Measurements from ENCODE around the gene DSN1. TPM values are rescaled to one million over a fixed set of nuclear protein-coding genes. Genes with fewer than 3 reads are reported as not detected.

The DSN1 gene
- total RNA-seq, 2 donors from 2014 or later, result 1.8 to 5.6 TPM

- Histone ChIP-seq H3K4me3 (no peak overlapping the region), H3K27ac (peak overlapping the region in 3 of 4 donors; percentile 16 to 30 (median 28)), H3K27me3 (no peaks in the 10 kb centered on the region), H3K4me1 (peaks cover 11% of the 10 kb centered on the region), H3K36me3 (replicated peaks in 1 of 2; ENCODE audit: insufficient read depth in 1 of 2, low read depth in 2 of 2) (no peaks in the 10 kb centered on the region), H3K9me3 (no peaks in the 10 kb centered on the region)
- no peak for TF ChIP-seq POLR2A (IDR thresholded peaks at IDR 0.05)
- no peak for TF ChIP-seq CTCF (IDR thresholded peaks at IDR 0.05)
- no peak for ATAC-seq
- WGBS, 2 donors, result 49 to 56% methylated on average over 5 of the region's 5 CpGs
- intact Hi-C loops (cut with DNase I), result no loop called here
- DNase-seq, result no peak
Measured at GRCh38 chr20:36768768-36769430, 4.7 kb downstream of the DSN1 start.

GRCh38 chr20:36761125-36761524, 12.4 kb downstream of the DSN1 start:
- Histone ChIP-seq H3K27me3 (no peaks in the 10 kb centered on the region), H3K27ac (no peak overlapping the region), H3K9me3 (no peaks in the 10 kb centered on the region), H3K36me3 (replicated peaks in 1 of 2; ENCODE audit: insufficient read depth in 1 of 2, low read depth in 2 of 2) (no peaks in the 10 kb centered on the region), H3K4me1 (no peaks in the 10 kb centered on the region), H3K4me3 (no peak overlapping the region)
- DNase-seq, result no peak
- WGBS, 2 donors, result 95% methylated on average over 4 of the region's 4 CpGs
- TF ChIP-seq POLR2A (IDR thresholded peaks at IDR 0.05) (no peak), CTCF (IDR thresholded peaks at IDR 0.05) (no peak)
- intact Hi-C loops (cut with DNase I), result no loop called here
- ATAC-seq, result no peak

- H3K4me1 ChIP-seq, result no peaks in the 10 kb centered on the region
- TF ChIP-seq CTCF (IDR thresholded peaks at IDR 0.05) (no peak), POLR2A (IDR thresholded peaks at IDR 0.05) (no peak)
- intact Hi-C loops (cut with DNase I), result no loop called here
- ATAC-seq (no peak), DNase-seq (no peak)
- H3K27me3 ChIP-seq, result no peaks in the 10 kb centered on the region
- H3K9me3 ChIP-seq, result no peaks in the 10 kb centered on the region
- H3K27ac ChIP-seq, result no peak overlapping the region
- 90 to 96% methylated on average over 6 of the region's 6 CpGs for WGBS, 2 donors
- H3K4me3 ChIP-seq, result no peak overlapping the region
- no peaks in the 10 kb centered on the region for H3K36me3 ChIP-seq (replicated peaks in 1 of 2; ENCODE audit: insufficient read depth in 1 of 2, low read depth in 2 of 2)
Measured at GRCh38 chr20:36760647-36761046, 12.9 kb downstream of the DSN1 start.

GRCh38 chr20:36758276-36758675, 15.3 kb downstream of the DSN1 start:
- H3K4me3 ChIP-seq, result no peak overlapping the region
- ATAC-seq (no peak), DNase-seq (no peak)
- H3K27ac ChIP-seq, result peak overlapping the region in 1 of 4 donors; percentile 31
- H3K36me3 ChIP-seq (replicated peaks in 1 of 2; ENCODE audit: insufficient read depth in 1 of 2, low read depth in 2 of 2), result no peaks in the 10 kb centered on the region
- no peaks in the 10 kb centered on the region for H3K4me1 ChIP-seq
- intact Hi-C loops (cut with DNase I), result no loop called here
- H3K9me3 ChIP-seq, result no peaks in the 10 kb centered on the region
- no peak for TF ChIP-seq POLR2A (IDR thresholded peaks at IDR 0.05)
- no peak for TF ChIP-seq CTCF (IDR thresholded peaks at IDR 0.05)
- WGBS, 2 donors, result 73 to 97% methylated on average over 1 of the region's 1 CpG
- no peaks in the 10 kb centered on the region for H3K27me3 ChIP-seq

GRCh38 chr20:36756496-36756895, 17.1 kb downstream of the DSN1 start:
- intact Hi-C loops (cut with DNase I), result no loop called here
- TF ChIP-seq CTCF (IDR thresholded peaks at IDR 0.05) (no peak), POLR2A (IDR thresholded peaks at IDR 0.05) (no peak)
- Histone ChIP-seq H3K4me1 (no peaks in the 10 kb centered on the region), H3K4me3 (no peak overlapping the region), H3K27me3 (no peaks in the 10 kb centered on the region), H3K27ac (peak overlapping the region in 1 of 4 donors; percentile 41), H3K36me3 (replicated peaks in 1 of 2; ENCODE audit: insufficient read depth in 1 of 2, low read depth in 2 of 2) (peaks cover 0 to 2% of the 10 kb centered on the region in 2 donors), H3K9me3 (no peaks in the 10 kb centered on the region)
- ATAC-seq (no peak), DNase-seq (no peak)

Data from body of pancreas (tissue), 4 donors.